SK-N-SH (cell line): ENCODE results near the gene ACVRL1.

Experiments
- CTCF ChIP-seq: fragments of 200-600 bp; sonication (generic); IDR thresholded peaks from 2 replicates; pipeline ENCODE4 v1.6.1; 2017; ENCODE audit warnings: antibody characterized with exemption, mild to moderate bottlenecking, moderate library complexity
- JUND ChIP-seq: IDR thresholded peaks from 2 replicates; pipeline ENCODE4 v1.4.0; 2012
- NRF1 ChIP-seq: IDR thresholded peaks from 2 replicates; pipeline ENCODE4 v1.6.1; 2012; ENCODE audit warnings: low read depth, mild to moderate bottlenecking, low read length
- POLR2AphosphoS5 ChIP-seq: IDR thresholded peaks from 2 replicates; pipeline ENCODE4 v1.6.1; 2012; ENCODE audit warnings: low read depth, low read length
- RAD21 ChIP-seq: IDR thresholded peaks from 2 replicates; pipeline ENCODE4 v1.6.1; 2012; ENCODE audit warnings: mild to moderate bottlenecking, low read length
- SMC3 ChIP-seq: IDR thresholded peaks from 2 replicates; pipeline ENCODE4 v1.6.1; 2012; ENCODE audit warnings: low read depth, low read length, improper control_type of control experiment

- no peak for TF ChIP-seq NRF1
- TF ChIP-seq POLR2AphosphoS5: no peak
- TF ChIP-seq CTCF: no peak
- TF ChIP-seq RAD21: no peak
- TF ChIP-seq JUND: no peak
- no peak for TF ChIP-seq SMC3
Observed at GRCh38 chr12:51869496-51869865, 37.8 kb upstream of the ACVRL1 start.
